Myocyte (in vitro differentiated cells): ENCODE results near the gene SMIM10L1. TPM values are rescaled to one million over a fixed set of nuclear protein-coding genes. Genes with fewer than 3 reads are reported as not detected.

ENCODE experiments used
- DNase-seq: peaks from one replicate; pipeline ENCODE4 v3.0.0-alpha.2; 2012; ENCODE audit warnings: low read depth
- total RNA-seq: library from RNA; depleted of rRNA; stranded (reverse); fragments of >200 nt; gene quantifications from 2 replicates; pipeline ENCODE4 v1.2.3, GENCODE V29; 2014

The SMIM10L1 gene
- total RNA-seq, 1 donor from 2014 or later = 10.4 TPM

DNA sequence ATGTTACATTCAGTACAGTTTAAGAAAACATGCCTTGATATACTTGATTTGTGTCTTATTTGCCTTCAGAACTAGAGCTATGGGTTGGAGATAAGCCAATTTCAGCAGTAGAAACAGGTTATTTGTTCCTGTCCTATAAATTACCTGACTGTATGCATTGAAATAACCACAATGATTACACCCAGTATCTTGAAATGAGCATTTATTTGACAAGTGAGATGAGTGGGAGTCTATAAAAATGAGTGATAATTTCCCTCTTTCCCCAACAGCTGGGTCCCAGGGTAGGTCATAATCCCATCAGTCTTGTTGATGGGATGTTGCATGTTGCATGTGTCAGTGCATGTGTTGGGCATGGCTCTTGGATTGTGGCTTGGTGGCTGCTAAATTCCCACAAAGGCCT lies 12.0 kb downstream of the SMIM10L1 start:
- DNase-seq = no peak

DNA sequence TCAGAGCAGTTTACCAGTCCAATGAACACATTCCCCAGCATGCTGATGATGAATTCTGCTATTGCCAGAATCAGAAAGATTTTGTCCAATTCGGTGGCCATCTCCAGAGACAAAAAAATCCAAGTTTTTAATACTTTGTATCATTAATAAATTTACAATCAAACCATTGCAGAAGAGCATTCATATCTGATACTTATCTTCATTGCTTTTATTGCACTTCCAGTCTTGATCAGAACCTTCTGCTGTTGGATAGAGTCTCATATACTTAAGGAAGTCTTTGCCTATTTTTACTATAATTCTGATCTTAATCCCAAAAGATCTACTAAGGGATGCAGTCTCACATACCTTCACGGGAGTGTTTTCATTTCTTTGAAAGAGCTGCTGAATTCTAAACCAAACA lies 15.8 kb downstream of the SMIM10L1 start, which contains the start of gene TAS2R42:
TAS2R42 (minus strand) TSS at position 101 of the 400 bp plus-strand sequence; CDS start at position 101, 0 bp downstream.
- DNase-seq = no peak

DNA sequence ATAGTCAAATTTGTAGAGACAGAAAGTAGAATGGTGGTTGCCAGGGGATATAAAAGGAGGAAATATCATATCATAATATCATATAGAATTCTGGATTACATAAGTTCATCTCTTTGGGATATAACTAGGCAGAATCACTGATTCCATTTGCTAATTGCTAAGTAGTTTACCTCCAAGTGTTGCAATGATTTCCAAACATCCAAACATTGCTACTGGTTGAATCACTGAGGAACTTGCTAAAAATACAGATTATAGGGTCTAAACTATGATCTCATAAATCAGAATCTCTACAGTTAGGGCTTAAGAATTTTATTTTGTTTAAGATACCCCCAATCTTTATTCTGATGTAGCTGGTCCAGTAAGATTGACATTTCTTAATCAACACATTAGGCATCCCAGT lies 31.8 kb downstream of the SMIM10L1 start:
- no peak for DNase-seq

DNA sequence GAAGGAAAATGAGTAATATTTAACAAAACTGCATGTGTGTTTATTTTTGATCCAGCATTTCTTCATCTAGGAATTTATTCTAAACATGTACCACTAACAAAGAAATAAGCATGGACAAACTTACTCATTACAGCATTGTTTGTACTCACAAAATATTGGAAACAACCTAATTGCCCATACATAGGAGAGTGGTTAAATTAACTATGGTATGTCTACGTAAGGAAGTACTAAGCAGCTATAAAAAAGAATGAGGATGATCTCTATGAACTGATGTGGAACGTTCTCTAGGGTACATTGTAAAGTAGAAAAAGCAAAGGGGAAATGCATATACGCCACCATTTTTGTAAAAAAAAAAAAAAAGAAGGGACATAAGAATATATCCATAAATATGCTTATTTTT lies 33.2 kb downstream of the SMIM10L1 start:
- DNase-seq = no peak

GRCh38 chr12:11209113-11209512 lies 38.1 kb downstream of the SMIM10L1 start:
- no peak for DNase-seq

Other genes starting within 250 kb of the SMIM10L1 start
- gene PRH2, start 242.0 kb upstream of the SMIM10L1 start, total RNA-seq = not detected in 2 replicates
- gene TAS2R14, start 231.9 kb upstream of the SMIM10L1 start, total RNA-seq = 0.99 and 2.5 TPM in 2 replicates
- gene TAS2R50, start 184.3 kb upstream of the SMIM10L1 start, total RNA-seq = 0.62 and 1.5 TPM in 2 replicates
- 0.68 and 2.1 TPM in 2 replicates for gene TAS2R20, start 172.9 kb upstream of the SMIM10L1 start, total RNA-seq
- 1.7 and 2.0 TPM in 2 replicates for gene TAS2R19, start 148.6 kb upstream of the SMIM10L1 start, total RNA-seq
- gene TAS2R31, start 139.8 kb upstream of the SMIM10L1 start, total RNA-seq = 0.99 and 2.2 TPM in 2 replicates
- gene TAS2R46, start 108.9 kb upstream of the SMIM10L1 start, total RNA-seq = 0.62 TPM in 1 of 2 replicates, not detected in the other
- 0.48 TPM in 1 of 2 replicates, not detected in the other for gene TAS2R43, start 78.9 kb upstream of the SMIM10L1 start, total RNA-seq
- gene TAS2R30, start 36.5 kb upstream of the SMIM10L1 start, total RNA-seq = 1.1 and 1.5 TPM in 2 replicates
- gene TAS2R42, start 15.7 kb downstream of the SMIM10L1 start, total RNA-seq = not detected in 2 replicates
- gene PRB3, start 98.5 kb downstream of the SMIM10L1 start, total RNA-seq = not detected in 2 replicates
- not detected in 2 replicates for gene PRB4, start 139.2 kb downstream of the SMIM10L1 start, total RNA-seq
- not detected in 2 replicates for gene PRB2, start 224.4 kb downstream of the SMIM10L1 start, total RNA-seq